SIG-M5 treated with dmso at 0.1 percent for 504 hours (cell line): ENCODE data around the gene NADSYN1.

Experiments
- DNase-seq: peaks from one replicate; lab custom pipeline; 2025; ENCODE audit not compliant: unreplicated experiment; lab: John Stamatoyannopoulos, UW

Gene NADSYN1

DNA sequence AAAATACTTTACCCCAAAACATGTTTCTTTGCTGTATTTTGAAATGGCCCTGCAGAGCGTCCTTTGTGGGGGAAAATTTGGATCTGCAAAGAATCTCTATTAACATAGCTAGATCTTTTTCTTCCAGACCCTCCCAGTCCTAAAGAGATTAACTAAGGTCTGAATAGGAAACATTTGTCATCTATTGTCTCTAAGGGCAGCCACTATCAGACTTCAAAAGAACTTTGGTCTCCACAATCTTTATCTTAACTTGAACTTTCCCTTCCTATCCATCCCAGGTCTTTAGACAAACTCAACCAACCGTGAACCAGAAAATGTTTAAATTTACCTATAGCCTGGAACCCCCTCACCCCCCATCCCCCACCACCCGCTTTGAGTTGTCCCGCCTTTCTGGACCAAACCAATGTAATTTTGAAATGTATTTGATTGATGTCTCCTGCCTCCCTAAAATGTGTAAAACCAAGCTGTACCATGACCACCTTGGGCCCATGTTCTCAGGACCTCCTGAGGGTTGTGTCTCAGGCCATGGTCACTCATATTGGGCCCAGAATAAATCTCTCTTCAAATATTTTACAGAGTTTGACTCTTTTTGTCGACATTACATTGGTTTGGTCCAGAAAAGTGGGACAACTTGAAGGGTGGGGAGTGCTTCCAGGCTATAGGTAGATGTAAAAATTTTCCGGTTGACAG, 91.7 kb downstream of the NADSYN1 start:
- no peak for DNase-seq

DNA sequence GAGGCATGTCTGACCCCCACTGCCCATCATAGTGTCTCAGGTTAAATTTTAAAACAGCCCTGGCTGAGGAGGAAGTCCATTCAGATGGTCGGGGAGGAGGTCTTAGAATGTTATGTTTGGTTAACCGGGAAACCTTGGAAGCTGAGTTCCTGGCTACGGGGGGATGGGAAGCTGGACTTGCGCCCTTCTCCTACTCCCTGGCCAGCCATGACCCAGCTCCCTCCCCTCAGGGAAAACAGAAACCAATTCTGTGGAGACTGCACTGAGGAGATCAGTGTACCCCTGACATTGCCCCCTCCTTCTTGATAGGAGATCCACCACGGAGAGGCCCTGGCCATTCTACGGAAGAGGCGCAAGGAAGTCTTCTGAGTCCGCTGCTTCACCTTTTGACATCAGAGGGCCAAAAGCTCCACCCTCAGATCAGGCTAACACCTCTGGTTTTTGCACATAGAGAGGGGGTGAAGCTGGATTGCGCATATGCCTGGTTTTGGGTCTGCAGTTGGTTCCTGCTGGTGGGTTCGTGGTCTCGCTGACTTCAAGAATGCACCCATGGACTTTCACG, 92.5 kb downstream of the NADSYN1 start:
- no peak for DNase-seq

DNA sequence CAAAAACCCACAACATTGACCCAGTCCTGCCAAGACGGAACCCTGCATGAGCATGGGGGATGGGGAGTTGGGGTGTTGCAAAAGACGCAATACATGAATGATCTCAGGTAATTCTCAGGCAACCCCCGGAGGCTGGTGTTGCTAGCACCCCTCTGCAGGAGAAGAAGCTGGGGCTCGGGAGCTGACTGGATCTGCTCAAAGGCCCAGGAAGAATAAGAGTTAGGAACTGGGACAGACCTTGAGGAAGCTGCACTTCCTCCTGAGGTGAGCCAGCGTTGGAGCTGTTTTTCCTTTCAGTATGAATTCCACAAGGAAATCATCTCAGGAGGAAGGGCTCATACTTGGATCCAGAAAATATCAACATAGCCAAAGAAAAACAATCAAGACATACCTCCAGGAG, 95.1 kb downstream of the NADSYN1 start, which contains the start of gene KRTAP5-9:
Gene KRTAP5-9 (plus strand): TSS at position 301 of the 400 bp plus-strand sequence. CDS start 238 bp downstream, outside the sequence.
- DNase-seq: no peak

DNA sequence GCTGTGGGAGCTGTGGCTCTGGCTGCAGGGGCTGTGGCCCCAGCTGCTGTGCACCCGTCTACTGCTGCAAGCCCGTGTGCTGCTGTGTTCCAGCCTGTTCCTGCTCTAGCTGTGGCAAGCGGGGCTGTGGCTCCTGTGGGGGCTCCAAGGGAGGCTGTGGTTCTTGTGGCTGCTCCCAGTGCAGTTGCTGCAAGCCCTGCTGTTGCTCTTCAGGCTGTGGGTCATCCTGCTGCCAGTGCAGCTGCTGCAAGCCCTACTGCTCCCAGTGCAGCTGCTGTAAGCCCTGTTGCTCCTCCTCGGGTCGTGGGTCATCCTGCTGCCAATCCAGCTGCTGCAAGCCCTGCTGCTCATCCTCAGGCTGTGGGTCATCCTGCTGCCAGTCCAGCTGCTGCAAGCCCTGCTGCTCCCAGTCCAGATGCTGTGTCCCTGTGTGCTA, 95.7 kb downstream of the NADSYN1 start:
- no peak for DNase-seq
